GM19463 (cell line): Measurements from ENCODE around the gene NPR1.
"Not testable (repeated sequence)": the region's sequence is repeated elsewhere in the genome, so short reads cannot be mapped to it uniquely, and the experiment has no call there.

ENCODE experiments used
- ATAC-seq: cut with Tn5 transposase; IDR thresholded peaks from one replicate; pipeline ENCODE4 v1.9.1; 2021; ENCODE audit warnings: mild to moderate bottlenecking, moderate library complexity; ENCODE audit not compliant: unreplicated experiment

The NPR1 gene

DNA sequence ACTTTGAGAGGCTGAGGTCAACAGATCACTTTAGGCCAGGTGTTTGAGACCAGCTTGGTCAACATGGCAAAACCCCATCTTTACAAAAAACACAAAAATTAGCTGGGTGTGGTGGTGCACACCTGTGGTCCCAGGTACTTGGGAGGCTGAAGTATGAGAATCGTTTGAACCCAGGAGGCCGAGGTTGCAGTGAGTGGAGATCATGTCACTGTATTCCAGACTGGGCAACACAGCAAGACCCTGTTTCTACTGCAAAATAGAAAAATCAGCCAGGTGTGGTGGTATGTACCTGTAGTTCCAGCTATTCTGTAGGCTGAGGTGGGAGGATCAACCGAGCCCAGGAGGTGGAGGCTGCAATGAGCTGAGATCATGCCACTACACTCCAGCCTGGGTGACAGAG is 45.2 kb downstream of the NPR1 start:
- ATAC-seq = no peak

DNA sequence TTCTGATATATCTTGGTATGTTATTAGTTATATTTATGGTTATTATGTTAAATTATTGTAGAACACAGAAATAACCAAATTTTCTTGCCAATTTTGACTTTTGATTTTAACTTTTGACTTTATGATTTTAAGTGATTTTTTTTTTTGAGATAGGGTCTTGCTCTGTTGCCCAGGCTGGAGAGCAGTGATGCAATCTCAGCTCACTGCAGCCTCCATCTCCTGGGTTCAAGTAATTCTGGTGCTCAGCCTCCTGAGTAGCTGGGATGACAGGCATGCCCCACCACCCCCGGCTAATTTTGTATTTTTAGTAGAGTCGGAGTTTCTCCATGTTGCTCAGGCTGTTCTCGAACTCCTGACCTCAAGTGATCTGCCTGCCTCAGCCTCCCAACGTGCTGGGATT is 46.1 kb downstream of the NPR1 start:
- ATAC-seq = not testable (repeated sequence)

DNA sequence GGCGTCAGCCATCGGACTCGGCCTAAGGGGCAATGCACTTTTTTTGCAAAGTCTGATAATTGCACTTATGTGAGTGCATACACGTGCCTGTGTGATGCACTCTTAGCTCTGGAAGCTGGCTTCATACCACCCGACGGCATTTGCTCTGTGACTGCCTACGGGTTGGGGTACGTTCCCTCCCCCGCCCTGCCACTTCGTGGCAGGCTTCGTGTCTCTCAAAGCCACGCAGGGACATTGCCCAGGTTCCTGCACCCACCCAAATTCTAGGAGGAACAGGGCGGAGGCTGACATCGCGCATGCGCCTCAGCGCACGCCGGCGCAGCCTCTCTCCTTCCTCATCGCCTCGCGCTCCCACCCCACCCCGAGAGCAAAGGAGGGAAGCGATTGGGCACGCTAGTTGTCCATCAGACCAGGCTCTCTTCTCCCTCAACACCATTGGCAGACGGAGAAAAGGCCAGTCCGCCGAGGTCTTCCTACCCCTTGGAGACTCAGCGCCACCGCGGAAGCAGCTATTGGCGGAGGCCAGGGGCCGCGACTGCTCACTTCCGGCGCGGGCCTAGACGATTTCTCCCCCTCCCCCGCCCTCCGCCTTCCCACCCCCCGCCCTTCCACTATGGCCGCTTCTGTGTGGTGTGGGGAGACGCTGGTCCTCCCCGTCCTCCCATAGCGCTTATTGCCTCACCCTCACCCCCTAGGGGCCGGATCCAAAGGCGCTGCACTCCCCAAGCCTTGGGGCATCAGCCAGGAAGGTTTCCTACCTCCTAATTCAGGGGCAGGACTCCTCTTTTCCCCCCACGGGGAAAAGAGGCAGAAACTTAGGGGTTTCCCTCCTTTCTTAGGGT is 49.2 kb downstream of the NPR1 start, which contains the start of gene INTS3:
INTS3 (plus strand) TSS at position 588 of the 842 bp plus-strand sequence. CDS start 585 bp downstream, outside the sequence.
- peak; percentile 94 for ATAC-seq

DNA sequence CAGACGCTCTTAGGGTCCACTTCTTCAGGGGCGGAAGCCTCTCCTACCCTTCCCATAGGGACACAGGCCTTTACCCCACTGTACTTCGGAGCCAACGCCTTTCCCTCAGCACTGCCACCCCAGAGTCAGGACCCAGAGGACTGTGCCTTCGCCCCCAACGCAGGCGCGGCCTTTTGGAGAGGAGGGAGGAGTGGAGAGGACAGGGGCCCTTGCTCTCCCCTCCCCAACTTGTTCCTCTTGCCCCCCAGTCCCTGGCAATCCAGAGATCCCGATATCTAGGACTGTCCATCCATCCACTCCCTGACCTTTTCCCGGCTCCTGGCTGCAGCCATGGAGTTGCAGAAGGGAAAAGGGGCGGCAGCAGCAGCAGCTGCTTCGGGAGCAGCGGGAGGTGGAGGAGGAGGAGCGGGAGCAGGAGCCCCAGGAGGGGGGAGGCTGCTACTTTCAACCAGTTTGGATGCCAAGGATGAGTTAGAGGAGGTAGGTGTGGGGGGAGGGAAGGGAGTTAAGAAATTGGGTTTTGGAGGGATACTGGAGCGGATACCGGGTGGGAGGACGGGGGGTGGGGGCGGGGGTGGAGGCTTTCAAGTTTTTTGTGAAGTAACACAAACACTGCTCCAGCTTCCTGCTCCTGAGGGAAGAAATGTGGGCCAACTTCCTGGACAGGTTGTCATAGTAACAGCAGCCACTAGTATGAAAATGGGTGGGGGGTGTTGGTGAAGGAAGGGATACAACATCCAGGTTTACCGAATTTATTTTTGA is 50.0 kb downstream of the NPR1 start:
- no peak for ATAC-seq

DNA sequence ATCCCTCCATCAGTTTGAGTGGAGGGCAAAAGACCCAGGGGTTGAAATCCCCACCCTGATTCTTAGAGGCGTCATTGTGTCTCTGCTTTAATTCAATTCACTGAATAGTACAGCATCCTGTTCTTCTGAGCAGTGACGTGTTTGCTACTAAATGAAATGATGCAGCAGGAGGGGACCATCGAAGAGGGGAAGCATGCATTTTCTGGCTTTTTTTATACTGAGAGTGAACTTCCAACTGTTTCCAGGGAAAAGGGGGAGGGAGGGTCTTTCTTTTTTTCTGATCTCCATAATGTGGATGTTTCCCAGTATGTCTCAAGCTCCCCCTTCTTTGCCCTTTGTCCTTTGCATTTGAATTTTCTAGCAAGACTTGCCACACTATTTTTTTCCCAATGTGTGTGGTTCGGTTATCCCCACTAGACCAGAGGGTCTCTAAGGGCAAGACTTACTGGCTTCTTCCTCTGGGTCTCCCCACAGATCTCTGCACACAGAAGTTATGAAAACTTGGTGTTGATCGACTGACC is 52.0 kb downstream of the NPR1 start:
- no peak for ATAC-seq

DNA sequence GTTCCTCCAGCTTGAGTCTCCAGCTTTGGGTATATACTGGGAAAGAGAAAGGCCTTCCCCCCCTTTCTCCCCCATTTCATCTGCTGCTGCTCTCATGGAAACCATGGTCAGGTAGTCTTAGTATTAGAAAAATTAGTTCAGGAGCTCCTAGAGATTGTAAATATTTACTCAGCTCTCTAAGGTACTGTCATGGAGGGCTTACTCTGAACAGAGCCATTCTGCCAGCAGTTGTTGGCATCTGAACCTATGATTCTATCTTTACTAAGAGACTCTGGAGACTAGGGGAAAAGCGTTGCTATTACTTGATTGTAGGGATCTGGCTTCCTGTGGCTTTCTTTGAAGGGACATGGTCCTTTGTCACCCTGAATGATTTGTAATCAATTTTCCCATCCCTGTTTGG is 55.5 kb downstream of the NPR1 start:
- ATAC-seq = no peak

DNA sequence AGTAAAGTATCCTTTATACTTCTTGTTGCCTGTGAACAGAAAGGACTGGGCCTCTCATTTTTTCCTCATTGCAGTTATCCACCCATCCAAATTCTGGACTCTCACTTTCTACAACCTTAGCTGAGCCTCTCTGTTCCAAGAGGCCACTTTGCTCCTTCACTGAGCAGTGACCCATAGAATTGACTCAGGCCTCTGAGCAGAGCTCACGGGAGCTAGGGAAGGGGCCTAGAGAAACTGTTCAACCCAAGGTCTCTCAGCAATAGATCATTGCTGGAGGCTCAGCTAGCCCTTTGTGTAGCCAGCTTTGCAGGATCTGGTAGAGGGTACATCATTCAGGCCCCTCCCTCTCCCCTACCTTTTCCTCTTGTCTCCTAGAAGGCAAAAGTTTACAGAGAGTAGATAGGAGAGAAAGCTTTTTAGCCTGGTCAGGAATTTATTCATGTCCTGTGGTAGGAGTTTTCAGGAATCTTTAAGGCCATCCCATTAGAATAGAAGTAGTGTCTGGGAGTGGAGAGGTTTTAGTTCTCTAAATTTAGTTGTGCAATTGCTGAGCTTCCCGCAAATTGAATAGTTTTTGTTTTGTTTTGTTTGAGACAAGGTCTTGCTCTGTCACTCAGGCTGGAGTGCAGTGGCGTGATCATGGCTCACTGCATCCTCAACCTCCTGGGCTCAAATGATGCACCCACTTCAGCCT is 56.1 kb downstream of the NPR1 start:
- ATAC-seq = no peak

DNA sequence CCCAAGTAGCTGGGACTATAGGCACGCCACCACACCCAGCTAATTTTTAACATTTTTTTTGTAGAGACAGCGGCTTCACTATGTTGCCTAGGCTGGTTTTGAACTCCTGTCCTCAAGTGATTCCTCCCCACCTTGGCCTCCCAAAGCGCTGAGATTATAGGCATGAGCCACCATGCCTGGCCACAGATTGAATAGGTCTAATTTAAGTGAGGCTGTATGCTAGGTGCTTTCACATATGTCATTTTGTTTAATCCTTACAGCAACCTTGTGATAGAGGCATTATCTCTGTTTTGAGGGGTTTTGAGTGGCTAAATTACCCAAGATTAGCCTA is 56.6 kb downstream of the NPR1 start:
- ATAC-seq = no peak

DNA sequence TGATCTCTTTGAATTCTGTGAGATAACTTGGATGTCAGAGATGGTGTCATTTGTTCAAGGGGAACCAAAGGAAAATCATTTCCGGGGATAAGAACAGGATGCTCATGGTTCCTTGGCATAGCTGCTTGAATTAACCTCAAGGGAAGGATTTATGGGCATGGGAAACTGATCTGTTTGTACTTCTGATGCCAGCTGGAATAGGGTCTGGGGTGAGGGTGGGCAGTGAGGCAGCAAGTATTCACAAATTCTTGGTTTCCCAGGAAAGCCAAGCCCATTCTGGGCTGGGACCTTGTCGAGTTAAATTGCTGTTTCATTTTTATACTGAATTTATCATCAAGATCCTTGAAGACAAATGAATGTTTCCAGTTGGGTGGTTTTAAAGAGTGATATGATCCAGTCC is 63.5 kb downstream of the NPR1 start:
- ATAC-seq = no peak

DNA sequence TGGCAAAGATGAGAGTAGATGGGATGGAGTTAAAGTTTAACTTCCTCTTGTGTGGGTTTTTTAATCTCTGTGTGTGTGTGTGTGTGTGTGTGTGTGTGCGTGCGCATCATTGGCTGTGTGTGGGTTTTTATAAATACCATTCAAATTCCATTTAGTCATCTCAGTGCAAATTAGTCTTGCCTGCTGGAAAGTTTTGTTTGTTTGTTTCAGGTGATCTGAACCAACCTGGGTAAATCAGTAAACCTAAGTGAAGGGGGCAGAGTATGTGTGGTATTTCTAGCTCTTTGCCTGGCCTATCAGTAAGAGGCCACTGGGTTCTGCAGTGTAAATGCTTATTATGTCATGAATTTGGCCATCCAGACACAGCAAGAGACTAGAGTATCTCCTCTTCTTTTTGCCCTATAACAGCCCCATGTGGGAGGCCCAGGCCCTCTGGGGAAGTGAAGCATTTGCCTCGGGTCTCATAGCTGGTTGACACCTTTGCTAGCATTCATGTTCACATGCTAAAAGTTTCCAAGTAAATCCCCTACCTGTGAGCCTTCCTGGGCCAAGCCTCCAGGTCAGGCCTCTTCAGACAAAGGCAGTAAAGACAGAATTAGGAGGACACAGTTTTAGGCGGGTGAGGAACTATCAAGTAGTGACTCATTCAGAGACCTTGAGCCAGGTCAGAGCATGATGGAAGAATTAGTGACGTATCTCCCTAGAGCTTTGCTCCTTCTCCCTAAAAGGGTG is 64.1 kb downstream of the NPR1 start:
- ATAC-seq = peak; percentile 72
